NCI-H526 (cell line): ENCODE data around the gene FBXL4.

ENCODE experiments used
- DNase-seq, 2 experiments: peaks; one replicate each; lab custom pipeline; 2025; lab: John Stamatoyannopoulos, UW

Gene FBXL4

DNA sequence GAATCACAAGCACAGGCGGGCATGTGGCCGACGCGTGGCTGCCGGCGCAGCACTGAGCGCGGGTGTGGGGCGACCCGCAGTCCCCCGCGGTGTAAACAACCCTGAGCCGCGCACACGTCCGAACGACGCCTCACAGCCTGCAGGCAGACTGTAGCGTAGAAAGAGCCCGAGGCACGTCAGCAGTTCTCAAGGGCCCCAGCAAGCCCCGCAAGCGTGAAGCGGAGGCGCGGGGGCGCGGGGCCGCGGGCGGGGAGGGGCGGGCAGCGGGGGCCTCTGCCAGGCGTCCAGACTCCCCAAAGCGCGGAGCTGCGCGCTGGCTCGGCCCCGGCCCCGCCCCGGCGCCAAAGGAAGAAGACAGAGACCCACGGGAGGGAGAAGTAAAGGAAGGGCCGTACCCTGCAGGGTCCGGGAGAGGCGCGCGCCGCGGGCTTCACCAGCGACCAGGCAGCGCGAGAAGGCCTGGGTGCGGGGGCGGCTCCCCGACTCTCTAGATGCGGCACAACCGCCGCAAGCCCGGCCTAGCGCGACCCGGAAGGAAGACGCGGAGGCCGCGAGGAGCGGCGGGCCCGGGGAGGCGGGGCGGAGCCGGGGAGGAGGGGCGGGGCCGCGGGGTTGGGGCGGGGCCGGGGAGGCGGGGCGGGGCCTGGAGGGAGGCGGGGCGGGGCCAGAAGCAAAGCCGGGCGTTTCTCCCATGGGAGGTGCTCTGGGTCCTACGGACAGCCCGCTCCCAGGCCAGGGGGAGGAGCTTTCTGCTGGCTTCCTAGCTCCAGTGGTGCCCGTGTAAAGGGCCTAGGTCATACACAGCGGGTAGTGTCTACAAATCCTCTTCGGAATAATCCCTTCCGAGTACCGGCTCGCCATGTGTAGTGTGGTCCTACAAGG, at the start of gene FBXL4:
TSS of gene FBXL4 (minus strand) at position 536 of the 882 bp plus-strand sequence. CDS start 20,958 bp downstream, outside the sequence.
- peak; percentile 81 to 96 for DNase-seq

DNA sequence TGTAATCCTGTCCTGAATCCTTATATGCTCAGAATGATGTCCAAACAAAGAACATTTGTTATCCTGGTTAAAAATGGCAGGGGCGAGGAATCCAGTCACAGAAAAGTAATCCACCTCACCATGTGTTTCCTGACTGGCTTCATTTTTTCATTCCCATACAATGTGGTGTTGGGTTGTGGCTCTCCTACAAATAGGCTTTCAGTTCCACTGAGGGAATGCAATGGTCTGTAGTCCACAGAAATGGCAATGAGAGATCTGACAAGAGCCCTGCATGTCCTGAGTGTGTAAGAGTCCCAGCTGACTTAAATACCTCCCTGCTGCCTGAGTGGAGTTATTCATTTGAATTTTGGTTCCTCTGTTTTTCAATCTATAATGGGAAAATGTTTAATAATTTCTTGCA, 47.4 kb upstream of the FBXL4 start:
- DNase-seq, result peak in 1 of 2 experiments; percentile 11

DNA sequence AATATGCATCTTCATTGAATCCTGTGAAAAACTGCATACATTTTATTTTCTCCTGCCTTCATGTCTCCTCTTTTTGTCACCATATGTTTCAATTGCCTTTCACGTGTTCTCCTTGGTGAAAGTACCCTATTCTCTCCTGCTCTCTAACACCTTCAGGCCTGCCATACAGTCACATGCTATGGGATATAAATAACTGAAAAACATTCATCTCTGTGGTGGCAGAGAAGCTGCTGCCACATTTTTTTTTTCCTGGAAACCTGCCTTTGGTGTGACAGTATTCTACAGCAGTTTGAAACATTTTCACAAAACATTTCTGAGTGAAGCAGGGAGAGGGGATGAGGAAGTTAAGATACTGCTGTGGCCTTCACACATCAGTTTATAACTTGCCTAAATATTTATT, 44.8 kb upstream of the FBXL4 start:
- no peak for DNase-seq

DNA sequence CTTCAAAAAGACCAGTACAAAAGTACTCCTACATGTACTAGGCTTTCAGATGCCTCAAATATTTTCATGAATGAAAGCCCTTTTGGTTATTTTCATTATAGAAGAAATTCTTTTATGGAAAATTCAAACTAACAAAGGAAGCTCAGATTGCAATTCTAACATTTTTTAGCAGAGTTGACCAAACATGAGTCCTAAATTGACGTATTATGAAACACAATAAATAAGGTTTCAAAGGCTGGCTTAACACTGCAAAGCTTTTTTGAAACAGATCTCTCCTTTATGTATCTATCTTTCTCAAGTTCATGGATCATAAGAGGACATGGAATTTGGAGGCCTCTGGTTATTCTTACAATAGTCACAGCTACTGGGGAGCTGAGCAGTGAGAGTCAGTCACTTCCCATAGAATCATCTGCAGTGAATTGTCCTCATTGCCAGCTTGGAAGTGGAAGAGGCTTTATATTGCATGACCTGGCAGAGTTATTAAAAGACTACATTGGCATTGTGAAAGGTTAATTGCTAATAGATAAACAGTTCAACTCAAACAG, 38.4 kb upstream of the FBXL4 start:
- no peak for DNase-seq

DNA sequence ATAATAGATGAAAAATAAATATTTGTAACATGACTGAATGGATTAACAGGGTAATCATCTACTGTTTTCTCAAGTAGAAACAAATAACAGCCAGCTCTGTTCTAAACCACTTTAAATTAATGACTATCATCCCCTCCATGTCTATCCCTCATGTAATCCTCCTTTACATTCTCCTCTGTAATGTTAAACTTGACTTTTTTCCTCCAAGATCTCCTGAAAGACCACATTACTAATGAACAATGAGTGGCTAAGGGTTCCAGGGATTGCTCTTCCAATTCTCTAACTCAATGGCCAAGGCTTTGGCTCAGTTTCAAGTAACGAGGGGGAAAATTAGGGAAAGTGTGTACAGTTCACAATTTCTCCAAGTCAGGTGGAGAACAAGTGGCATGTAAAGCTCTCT, 37.6 kb upstream of the FBXL4 start:
- DNase-seq, result no peak

DNA sequence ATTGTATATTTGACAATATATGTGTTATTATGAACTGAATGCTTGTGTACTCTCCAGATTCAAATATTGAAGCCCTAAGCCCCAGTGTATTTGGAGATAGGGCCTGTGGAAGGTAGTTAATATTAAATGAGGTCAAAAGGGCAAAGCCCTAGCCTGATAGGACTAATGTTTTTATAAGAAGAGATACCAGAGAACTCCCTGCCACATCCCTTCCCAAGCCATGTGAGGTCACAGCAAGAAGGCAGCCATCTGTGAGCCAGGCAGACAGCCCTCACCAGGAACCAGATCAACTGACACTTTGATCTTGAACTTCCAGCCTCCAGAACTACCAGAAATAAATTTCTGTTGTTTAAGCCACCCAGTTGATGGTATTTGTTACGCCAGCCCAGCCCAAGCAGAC, 36.4 kb upstream of the FBXL4 start:
- no peak for DNase-seq

DNA sequence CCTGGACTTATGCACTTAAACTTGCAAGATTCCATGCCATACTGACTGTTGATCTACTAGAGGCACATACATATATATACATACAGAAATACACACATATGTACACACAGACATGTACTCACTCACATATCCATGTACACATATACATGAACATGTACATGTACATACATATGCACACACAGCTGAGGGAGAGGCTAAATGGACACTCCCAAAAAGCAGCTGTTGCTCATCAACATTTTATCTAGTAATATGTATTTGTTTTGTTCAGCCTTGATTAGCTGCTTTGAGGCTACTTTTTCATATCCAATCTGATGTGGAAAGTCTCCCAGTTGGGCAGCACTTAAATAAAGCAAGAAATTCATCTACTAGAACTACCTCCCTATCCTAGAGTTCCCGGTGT, 33.7 kb upstream of the FBXL4 start:
- no peak for DNase-seq

DNA sequence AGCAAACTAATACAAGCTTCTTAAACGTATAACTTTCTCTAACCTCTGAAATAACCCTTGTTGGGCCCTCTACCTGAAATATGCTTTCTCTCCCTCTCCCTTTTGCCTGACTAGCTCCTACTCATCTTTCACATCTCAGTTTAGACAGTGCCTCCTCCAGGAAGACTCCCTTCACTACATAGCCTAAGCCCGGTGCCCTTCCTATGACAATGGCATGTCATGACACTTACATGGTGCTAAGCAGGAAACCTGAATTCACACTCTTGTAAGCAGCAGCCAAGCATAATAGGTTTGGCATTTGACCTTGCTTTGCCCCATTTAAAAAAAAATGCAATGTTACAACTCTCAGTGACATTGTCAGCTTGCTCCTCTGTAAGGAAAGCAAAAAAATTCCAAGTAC, 33.1 kb upstream of the FBXL4 start:
- peak in 1 of 2 experiments; percentile 18 for DNase-seq

DNA sequence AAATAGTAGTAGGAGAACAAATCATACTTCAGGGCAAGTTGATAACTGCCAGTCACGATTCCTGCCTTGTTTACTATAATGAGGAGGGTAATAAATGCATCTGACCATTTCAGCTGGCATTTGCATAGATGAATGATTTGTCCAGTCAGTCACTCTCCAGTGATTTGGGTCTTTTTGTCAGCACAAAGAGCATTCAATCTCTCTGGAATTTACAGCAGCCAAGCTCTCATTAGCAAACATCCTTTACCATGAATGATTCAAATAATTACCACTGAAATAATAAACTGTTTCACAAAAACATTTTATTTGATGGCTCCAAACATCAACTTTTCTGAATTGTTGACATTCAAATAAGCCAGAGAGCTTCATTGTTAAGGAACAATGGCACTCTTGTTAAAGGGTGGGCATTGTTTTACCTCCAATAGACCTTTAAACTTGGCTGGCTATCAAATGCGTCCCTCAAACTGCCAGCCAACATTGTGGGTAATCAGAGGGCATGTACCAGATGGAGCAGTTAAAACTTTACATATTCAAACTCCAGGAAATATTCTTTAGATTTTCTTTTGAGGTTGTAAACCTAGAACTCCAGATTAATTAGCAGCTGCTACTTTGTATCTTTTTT, 30.0 kb upstream of the FBXL4 start:
- peak; percentile 95 to 97 for DNase-seq

DNA sequence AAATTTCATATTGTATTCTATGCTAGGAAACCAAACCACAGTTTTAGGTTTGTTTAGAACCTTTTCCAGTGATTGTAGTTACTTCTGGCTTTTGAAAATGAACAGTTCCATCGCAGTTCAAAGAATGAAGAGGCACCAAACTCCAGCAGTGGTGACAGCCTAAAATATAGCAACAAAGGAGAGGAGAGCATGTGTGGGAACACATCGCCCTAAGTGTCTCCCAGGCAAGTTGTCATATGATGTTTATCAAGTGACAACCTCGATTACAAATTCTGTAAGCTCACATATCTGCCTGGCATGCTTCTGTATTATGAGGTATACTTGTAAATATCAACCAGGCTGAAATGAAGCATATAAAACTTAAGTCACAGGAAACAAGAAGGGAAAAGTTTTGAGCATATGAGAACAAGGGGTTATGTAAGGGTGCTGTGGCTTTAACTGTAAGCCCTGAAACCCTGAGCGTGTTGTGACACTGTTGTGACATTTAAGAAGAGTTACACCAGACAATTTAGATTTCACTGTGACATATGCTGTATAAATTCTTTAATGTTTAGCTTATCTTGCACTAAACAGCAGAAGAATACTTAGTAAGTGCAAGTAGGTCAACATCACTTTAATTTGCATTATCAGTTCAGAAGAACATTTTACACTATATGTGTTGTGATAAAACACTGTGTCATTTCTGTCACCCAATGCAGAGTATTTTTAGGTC, 29.1 kb upstream of the FBXL4 start:
- peak in 1 of 2 experiments; percentile 12 for DNase-seq

DNA sequence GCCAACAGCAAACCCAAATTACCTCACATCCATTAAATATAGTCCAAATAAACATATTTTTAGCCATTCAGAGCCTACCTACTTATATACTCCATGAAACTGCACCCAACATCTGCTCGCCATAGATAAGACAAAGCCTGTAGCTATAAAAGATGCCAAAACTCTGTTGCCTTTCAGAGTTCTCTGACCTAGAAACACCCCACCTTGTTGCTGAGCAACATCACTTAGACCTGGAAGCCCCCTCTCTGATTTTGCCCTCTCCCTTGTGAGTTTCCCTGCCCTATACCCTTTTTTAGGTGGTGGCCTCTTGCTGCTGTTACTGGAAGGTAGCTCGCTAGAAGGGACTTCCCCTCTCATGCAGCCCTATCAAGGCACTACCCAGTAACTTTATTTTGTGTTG, 27.7 kb upstream of the FBXL4 start:
- no peak for DNase-seq

DNA sequence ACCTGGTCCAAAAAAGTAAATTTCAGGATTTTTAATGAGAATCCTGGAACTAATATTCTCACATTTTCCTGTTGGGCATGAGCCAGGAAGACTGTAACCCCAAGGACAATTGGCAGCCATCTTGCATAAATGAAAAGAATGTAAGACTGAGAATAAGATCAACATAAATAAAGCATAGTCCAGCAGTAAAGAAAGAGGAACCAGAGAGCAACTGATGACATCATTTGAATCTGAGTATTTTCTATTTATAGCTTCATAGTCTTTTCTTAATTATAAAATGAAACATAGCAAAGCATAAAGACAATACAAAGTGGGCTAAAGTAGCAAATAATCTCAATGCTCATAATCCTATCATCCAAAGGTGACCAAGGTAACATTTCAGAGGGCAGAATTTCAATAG, 26.6 kb upstream of the FBXL4 start:
- no peak for DNase-seq

DNA sequence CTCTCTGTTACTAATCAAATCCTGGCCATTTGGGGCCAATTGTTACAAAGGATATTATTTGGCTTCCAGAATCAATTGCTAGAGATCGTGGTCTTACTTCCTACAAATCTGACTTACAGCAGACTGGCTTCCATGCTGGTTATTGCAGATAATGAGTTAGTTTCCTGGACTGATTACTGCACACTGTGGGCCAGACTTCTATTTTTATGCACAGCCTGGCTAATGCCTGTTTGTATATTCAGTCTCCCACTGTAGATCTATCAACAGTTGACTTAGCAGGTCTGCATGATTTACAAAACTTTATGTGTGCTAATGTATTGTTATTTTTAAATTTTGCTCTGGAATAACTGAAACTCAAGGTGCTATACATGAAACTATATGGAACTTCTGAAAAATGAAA, 25.8 kb upstream of the FBXL4 start:
- DNase-seq, result no peak

DNA sequence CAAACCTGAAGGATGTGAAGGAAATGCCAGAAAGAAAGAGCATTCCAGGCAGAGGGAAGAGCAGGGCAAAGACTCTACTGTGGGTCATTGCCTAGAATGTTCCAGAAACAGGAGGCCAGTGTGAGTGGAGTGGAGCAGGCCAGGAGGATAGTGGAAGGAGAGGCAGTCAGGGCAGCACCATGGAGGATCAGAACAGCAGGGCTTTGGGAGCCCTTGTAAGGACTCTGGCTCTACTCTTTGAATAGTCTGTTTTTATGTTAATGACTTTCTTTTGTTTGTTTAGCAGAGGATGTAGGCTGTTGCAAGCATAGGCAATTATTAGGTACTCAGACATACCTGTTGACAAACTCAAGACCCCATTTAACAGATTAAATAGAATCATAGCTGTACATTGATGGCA, 23.6 kb upstream of the FBXL4 start:
- DNase-seq, result peak in 1 of 2 experiments; percentile 24

DNA sequence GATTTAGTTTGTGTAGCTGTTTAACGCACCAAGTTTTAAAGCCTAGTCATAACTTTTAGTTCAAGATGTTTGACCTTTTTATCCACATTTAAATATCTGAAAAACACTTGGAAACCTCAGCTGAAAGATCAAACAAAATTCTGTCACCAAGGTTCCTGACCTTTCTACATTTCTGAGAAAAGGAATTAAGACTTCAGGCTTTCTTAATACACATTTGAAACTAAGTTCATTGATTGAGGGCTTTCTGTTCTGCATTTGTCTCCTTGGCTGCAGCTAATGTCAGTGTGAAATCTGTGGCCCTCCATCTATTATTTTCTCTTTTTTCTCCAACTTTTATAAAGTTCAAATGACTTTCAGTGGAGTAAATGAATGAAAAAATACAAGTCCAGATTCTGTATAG, 22.7 kb upstream of the FBXL4 start:
- DNase-seq, result no peak

DNA sequence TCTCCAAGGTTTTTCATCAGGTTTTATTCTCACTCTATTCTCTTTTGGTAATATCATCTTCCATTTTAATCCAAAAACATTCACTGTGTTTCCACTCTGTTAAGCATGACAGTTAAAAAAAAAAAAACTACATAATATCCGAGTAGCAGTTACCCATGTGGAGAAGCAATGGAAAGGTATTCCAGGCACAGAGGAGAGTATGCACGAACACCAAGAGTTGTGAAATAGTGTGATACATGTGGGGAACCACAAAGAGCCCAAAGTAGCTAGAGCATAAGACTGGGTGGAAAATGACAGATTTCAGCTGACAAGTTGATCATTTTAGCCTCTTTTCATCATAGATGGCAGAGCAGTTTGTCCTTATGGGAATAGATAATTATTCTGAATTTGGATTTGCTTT, 19.9 kb upstream of the FBXL4 start:
- DNase-seq, result no peak

DNA sequence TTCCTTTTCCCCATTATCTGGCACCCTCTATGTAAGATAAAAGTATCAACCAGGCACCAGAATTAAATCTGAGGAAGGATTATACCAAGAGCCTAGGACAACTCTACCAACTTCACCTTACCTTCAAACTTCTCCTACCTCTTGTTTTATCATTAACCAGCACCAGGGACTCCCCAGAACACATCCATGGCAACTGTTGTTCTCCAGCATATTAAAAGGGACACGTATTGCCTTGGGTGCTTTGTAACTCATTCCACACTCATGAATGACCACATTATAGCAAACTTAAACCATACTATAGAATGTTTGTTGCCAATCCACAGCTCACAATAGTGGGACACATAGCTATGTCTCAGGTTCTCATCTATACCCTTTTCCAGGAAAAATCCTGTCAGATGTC, 11.9 kb upstream of the FBXL4 start:
- no peak for DNase-seq

DNA sequence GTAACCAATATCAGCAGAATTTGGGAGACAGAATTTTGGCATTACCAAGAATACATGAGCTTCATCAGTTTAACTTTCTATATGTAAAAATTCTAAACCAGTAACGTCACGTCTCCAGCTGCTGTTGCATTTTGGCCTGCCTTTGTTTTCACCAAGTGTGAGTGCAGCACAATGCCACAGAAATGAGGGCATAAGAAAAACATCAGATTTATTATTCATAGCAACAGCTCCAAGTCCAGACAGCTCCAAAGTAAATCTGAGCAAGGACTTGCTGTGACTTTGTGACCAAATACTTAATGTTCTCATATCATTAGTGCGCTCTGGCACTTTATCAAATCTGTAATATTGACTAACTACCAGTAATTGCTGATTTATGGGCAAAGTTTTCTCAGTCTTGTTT, 11.0 kb upstream of the FBXL4 start:
- no peak for DNase-seq

DNA sequence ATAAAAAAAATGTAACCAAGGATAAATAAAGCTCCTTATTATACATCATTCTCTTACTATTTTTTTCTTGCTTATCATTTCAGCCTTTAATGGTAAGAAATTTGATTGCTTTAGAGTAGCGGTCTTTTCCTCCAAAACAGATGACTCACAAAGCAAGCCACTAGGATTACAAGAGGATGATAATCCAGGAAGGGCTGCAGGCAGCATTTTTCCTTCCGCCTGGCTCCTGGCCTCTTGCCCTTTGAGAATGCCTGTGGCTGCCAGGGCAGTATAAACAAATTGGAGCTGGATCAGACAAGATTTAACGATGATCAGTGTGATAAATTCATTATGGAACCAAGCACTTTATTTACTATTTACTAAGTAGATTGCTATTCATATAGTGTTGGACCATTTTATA, 9.7 kb upstream of the FBXL4 start:
- DNase-seq, result no peak

DNA sequence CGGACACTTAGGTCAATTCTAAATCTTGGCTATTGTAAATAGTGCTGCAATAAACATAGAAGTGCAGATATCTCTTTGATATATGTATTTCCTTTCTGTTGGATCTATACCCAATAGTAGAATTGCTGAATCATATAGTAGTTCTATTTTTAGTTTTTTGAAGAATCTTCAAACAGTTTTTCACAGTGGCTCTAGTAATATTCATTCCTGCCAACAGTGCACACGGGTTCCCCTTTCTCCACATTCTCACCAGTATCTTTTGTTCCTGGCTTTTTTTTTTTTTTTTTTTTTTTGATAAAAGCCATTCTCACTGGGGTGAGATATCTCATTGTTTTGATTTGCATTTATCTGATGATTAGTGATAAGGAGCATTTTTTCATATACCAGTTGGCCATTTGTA, 1.8 kb upstream of the FBXL4 start:
- DNase-seq, result no peak

DNA sequence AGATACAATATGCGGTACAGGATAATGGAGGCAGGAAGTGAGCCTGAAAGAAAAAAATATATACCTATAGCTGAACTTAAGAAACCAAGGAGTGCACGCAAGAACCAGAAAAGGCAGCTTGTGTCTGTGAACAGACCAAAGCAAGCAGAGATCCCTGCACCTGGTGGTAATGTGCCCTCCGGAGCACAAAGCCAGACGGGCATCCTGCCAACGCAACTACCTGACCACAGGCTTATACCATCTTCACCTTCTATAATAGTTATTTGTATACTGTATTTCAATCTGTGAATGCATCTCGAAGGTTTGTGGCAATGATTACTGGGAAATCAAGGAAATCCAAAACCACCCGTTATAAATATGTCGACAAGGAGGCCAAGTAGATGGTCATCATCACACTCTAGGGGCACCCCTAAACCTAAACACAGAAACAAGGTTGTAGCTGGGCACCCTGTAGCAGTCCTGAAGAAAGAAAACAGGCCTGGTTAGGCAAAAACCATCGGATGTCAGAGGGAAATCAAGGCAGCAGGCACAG, 801 bp downstream of the FBXL4 start:
- DNase-seq, result peak in 1 of 2 experiments; percentile 69

DNA sequence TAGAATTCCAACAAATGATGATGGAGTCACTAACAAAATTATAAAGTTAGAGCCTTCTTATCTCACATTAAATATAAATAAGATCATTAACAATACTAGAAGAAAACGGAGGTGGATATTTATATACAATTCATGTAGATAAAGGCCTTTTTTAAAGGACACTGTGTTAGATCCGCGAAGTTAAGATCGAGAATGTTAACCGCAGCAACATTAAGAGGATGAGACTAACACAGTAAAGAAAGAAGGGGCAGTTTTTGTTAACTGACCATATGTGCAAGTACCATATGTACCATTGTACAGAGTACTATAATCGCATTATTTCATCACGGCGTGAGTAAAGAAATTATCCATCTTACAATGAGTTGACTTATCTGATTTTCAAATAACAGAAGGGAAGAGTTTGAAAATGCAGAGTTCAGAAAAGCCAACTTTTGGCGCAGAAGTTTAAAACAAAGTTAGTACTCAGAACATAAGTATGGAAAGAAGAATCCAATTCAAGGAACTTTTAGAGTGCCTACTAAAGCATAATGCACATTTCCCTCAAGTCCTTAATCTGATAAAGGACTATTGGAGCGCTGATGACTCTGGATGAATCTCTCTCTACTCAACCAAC, 1.4 kb downstream of the FBXL4 start:
- DNase-seq, result no peak
